Measurements from ENCODE around the gene PCDHGB1. TPM values are rescaled to one million over a fixed set of nuclear protein-coding genes. Genes with fewer than 3 reads are reported as not detected.
"Not testable (repeated sequence)": the region's sequence is repeated elsewhere in the genome, so short reads cannot be mapped to it uniquely, and the experiment has no call there.

PCDHGB1 gene
- total RNA-seq, 2 donors from 2014 or later = 1.4 to 6.6 TPM

DNA sequence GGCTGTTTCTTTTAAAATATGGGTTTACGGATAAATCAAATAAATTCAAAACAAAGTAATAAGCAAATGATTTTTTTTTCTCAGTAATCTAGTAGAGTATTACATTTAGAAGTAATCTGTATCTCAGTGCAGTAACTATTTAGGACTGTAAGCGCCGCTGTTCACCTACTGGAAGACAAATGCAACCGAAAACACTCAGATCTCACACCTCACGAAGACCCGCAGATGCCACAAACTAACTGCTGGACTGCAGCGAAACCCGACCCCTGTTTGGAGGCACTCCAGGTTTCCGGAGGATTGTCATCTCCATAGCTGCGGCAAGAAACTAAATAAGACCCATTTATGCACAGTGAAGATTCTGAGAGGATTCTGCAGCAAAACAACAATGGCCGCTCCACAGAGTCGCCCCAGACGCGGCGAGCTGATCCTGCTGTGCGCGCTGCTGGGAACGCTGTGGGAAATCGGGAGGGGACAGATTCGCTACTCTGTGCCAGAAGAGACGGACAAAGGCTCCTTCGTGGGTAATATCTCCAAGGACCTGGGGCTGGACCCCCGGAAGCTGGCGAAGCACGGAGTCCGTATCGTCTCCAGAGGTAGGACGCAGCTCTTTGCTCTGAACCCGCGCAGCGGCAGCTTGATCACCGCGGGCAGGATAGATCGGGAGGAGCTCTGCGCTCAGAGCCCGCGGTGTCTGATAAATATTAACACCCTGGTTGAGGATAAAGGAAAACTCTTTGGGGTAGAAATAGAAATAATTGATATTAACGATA lies 42.7 kb downstream of the PCDHGB1 start, which contains the start of gene PCDHGA8:
Gene PCDHGA8 (plus strand): TSS at position 205 of the 770 bp plus-strand sequence. CDS start 181 bp downstream, at position 386.
- peak within 1 kb of the TSS; percentile 20 for H3K4me3 ChIP-seq (ENCODE audit: low read length)
- Mint-ChIP-seq H3K36me3 (ENCODE audit: low read depth) (peaks cover 65% of the 10 kb centered on the region), H3K27ac (no peak within 1 kb of the TSS), H3K9me3 (peaks cover 89% of the 10 kb centered on the region), H3K4me1 (no peaks in the 10 kb centered on the region), H3K27me3 (ENCODE audit: insufficient read depth) (peaks cover 11% of the 10 kb centered on the region), H3K4me3 (no peak within 1 kb of the TSS)
- H3K27me3 ChIP-seq (ENCODE audit: control insufficient read depth, insufficient read depth, low read length, poor library complexity, severe bottlenecking) = no peaks in the 10 kb centered on the region
- no peaks in the 10 kb centered on the region for H3K4me1 ChIP-seq (ENCODE audit: control insufficient read depth, insufficient read depth, low read length)
- WGBS, 2 experiments (ENCODE audit: insufficient coverage in 1 of 2, insufficient read length in 1 of 2) = 95 to 98% methylated on average over 28 to 38 of the region's 38 CpGs
- no peak within 1 kb of the TSS for H3K9ac ChIP-seq (ENCODE audit: extremely low read depth, low read length, poor library complexity, severe bottlenecking)
- H3K9me3 ChIP-seq (ENCODE audit: control insufficient read depth, low read length) = peaks cover 68% of the 10 kb centered on the region
- H3K36me3 ChIP-seq (ENCODE audit: control insufficient read depth, insufficient read depth, low read length) = no peaks in the 10 kb centered on the region
- H3K27ac ChIP-seq (ENCODE audit: low read depth, low read length) = no peak within 1 kb of the TSS
- TF ChIP-seq, protein P1, sequence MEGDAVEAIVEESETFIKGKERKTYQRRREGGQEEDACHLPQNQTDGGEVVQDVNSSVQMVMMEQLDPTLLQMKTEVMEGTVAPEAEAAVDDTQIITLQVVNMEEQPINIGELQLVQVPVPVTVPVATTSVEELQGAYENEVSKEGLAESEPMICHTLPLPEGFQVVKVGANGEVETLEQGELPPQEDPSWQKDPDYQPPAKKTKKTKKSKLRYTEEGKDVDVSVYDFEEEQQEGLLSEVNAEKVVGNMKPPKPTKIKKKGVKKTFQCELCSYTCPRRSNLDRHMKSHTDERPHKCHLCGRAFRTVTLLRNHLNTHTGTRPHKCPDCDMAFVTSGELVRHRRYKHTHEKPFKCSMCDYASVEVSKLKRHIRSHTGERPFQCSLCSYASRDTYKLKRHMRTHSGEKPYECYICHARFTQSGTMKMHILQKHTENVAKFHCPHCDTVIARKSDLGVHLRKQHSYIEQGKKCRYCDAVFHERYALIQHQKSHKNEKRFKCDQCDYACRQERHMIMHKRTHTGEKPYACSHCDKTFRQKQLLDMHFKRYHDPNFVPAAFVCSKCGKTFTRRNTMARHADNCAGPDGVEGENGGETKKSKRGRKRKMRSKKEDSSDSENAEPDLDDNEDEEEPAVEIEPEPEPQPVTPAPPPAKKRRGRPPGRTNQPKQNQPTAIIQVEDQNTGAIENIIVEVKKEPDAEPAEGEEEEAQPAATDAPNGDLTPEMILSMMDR (conservative IDR thresholded peaks at IDR 0.05) = no peak
- no peak for DNase-seq

GRCh38 chr5:141393267-141393666 lies 43.4 kb downstream of the PCDHGB1 start:
- Histone ChIP-seq H3K27ac (ENCODE audit: low read depth, low read length) (no peak overlapping the region), H3K36me3 (ENCODE audit: control insufficient read depth, insufficient read depth, low read length) (no peaks in the 10 kb centered on the region), H3K9me3 (ENCODE audit: control insufficient read depth, low read length) (peaks cover 66% of the 10 kb centered on the region), H3K4me3 (ENCODE audit: low read length) (no peak overlapping the region), H3K27me3 (ENCODE audit: control insufficient read depth, insufficient read depth, low read length, poor library complexity, severe bottlenecking) (no peaks in the 10 kb centered on the region), H3K4me1 (ENCODE audit: control insufficient read depth, insufficient read depth, low read length) (no peaks in the 10 kb centered on the region), H3K9ac (ENCODE audit: extremely low read depth, low read length, poor library complexity, severe bottlenecking) (no peak overlapping the region)
- Mint-ChIP-seq H3K4me1 (no peaks in the 10 kb centered on the region), H3K4me3 (no peak overlapping the region), H3K36me3 (ENCODE audit: low read depth) (peaks cover 63% of the 10 kb centered on the region), H3K27ac (no peak overlapping the region), H3K27me3 (ENCODE audit: insufficient read depth) (peaks cover 9% of the 10 kb centered on the region), H3K9me3 (peaks cover 89% of the 10 kb centered on the region)
- 94 to 97% methylated on average over 19 to 21 of the region's 21 CpGs for WGBS, 2 experiments (ENCODE audit: insufficient coverage in 1 of 2, insufficient read length in 1 of 2)
- DNase-seq = no peak
- TF ChIP-seq, protein P1 (conservative IDR thresholded peaks at IDR 0.05) = no peak

GRCh38 chr5:141394401-141395187 lies 44.7 kb downstream of the PCDHGB1 start:
- not testable (repeated sequence) for H3K27ac Mint-ChIP-seq

More at GRCh38 chr5:141394401-141395187, 44.7 kb downstream of the PCDHGB1 start:
- H3K4me3 ChIP-seq (ENCODE audit: low read length); H3K4me1 Mint-ChIP-seq; H3K9ac ChIP-seq (ENCODE audit: extremely low read depth, low read length, poor library complexity, severe bottlenecking); H3K27me3 ChIP-seq (ENCODE audit: control insufficient read depth, insufficient read depth, low read length, poor library complexity, severe bottlenecking); H3K4me1 ChIP-seq (ENCODE audit: control insufficient read depth, insufficient read depth, low read length); DNase-seq; H3K27me3 Mint-ChIP-seq (ENCODE audit: insufficient read depth); H3K4me3 Mint-ChIP-seq; H3K36me3 ChIP-seq (ENCODE audit: control insufficient read depth, insufficient read depth, low read length); H3K27ac ChIP-seq (ENCODE audit: low read depth, low read length): not testable (repeated sequence)
- WGBS, 2 experiments (ENCODE audit: insufficient coverage in 1 of 2, insufficient read length in 1 of 2) = 92 to 98% methylated on average over 24 to 41 of the region's 53 CpGs
- peaks cover 71% of the 10 kb centered on the region for H3K9me3 ChIP-seq (ENCODE audit: control insufficient read depth, low read length)
- H3K9me3 Mint-ChIP-seq = peaks cover 89% of the 10 kb centered on the region
- peaks cover 60% of the 10 kb centered on the region for H3K36me3 Mint-ChIP-seq (ENCODE audit: low read depth)

All from endodermal cell (in vitro differentiated cells).